ENCODE results near the gene NCKAP1. TPM values are rescaled to one million over a fixed set of nuclear protein-coding genes. Genes with fewer than 3 reads are reported as not detected.

NCKAP1 gene
- total RNA-seq, 1 experiment from 2014 or later = 76.2 TPM

- no peaks in the 10 kb centered on the region for H3K9me2 ChIP-seq (replicated peaks; ENCODE audit: low read length)
- ATAC-seq = no peak
- H2AFZ ChIP-seq (ENCODE audit: low read length) = no peak overlapping the region
- H3K36me3 ChIP-seq (ENCODE audit: low read depth, low read length) = no peaks in the 10 kb centered on the region
- no peak for DNase-seq
- POLR2A ChIA-PET (ENCODE audit: unreplicated experiment) = no interaction called here
- H3K4me3 ChIP-seq (ENCODE audit: low read length) = no peak overlapping the region
- H4K20me1 ChIP-seq (ENCODE audit: low read length) = peaks cover 78% of the 10 kb centered on the region
- peaks cover 100% of the 10 kb centered on the region for H3K79me2 ChIP-seq (ENCODE audit: low read length)
- H3K4me2 ChIP-seq (ENCODE audit: low read length) = no peak overlapping the region
- H3K9ac ChIP-seq (ENCODE audit: low read length) = no peak overlapping the region
- H3K9me3 ChIP-seq (ENCODE audit: low read length) = no peaks in the 10 kb centered on the region
- TF ChIP-seq CTCF (conservative IDR thresholded peaks at IDR 0.05; ENCODE audit: low read depth, low read length) (no peak), EZH2phosphoT487 (IDR thresholded peaks at IDR 0.05; ENCODE audit: borderline replicate concordance, low read length) (no peak), EZH2 (IDR thresholded peaks at IDR 0.05; ENCODE audit: low read length, unreplicated experiment) (no peak)
- H3K4me1 ChIP-seq (ENCODE audit: insufficient read depth, low read length) = peaks cover 26% of the 10 kb centered on the region
- BruUV-seq (replicated peaks) = no TSS peak
- intact Hi-C loops (cut with micrococcal nuclease) = no loop called here
- CTCF ChIA-PET = no interaction called here
- H3F3A ChIP-seq (ENCODE audit: low read length, unreplicated experiment) = no peaks in the 10 kb centered on the region
- H3K27me3 ChIP-seq (ENCODE audit: low read length) = no peaks in the 10 kb centered on the region
- H3K27ac ChIP-seq (ENCODE audit: low read length) = no peak overlapping the region
Measured at GRCh38 chr2:183031911-183032794, 6.1 kb downstream of the NCKAP1 start.

- Histone ChIP-seq H3K4me2 (ENCODE audit: low read length) (no peak overlapping the region), H3K4me1 (ENCODE audit: insufficient read depth, low read length) (peaks cover 4% of the 10 kb centered on the region), H3K9me3 (ENCODE audit: low read length) (no peaks in the 10 kb centered on the region), H2AFZ (ENCODE audit: low read length) (no peak overlapping the region), H3F3A (ENCODE audit: low read length, unreplicated experiment) (no peaks in the 10 kb centered on the region), H3K36me3 (ENCODE audit: low read depth, low read length) (no peaks in the 10 kb centered on the region), H4K20me1 (ENCODE audit: low read length) (peaks cover 74% of the 10 kb centered on the region), H3K27ac (ENCODE audit: low read length) (no peak overlapping the region), H3K79me2 (ENCODE audit: low read length) (peaks cover 100% of the 10 kb centered on the region), H3K9ac (ENCODE audit: low read length) (no peak overlapping the region), H3K4me3 (ENCODE audit: low read length) (no peak overlapping the region), H3K27me3 (ENCODE audit: low read length) (no peaks in the 10 kb centered on the region), H3K9me2 (replicated peaks; ENCODE audit: low read length) (no peaks in the 10 kb centered on the region)
- DNase-seq = no peak
- intact Hi-C loops (cut with micrococcal nuclease) = no loop called here
- ATAC-seq = no peak
- ChIA-PET POLR2A (ENCODE audit: unreplicated experiment) (no interaction called here), CTCF (no interaction called here)
- BruUV-seq (replicated peaks) = no TSS peak
- TF ChIP-seq EZH2 (IDR thresholded peaks at IDR 0.05; ENCODE audit: low read length, unreplicated experiment) = no peak
- TF ChIP-seq EZH2phosphoT487 (IDR thresholded peaks at IDR 0.05; ENCODE audit: borderline replicate concordance, low read length) = no peak
- TF ChIP-seq CTCF (conservative IDR thresholded peaks at IDR 0.05; ENCODE audit: low read depth, low read length) = no peak
Measured at GRCh38 chr2:183029219-183029618, 9.0 kb downstream of the NCKAP1 start.

GRCh38 chr2:183028108-183028507 is 10.1 kb downstream of the NCKAP1 start:
- ChIA-PET CTCF (no interaction called here), POLR2A (ENCODE audit: unreplicated experiment) (no interaction called here)
- peaks cover 100% of the 10 kb centered on the region for H3K79me2 ChIP-seq (ENCODE audit: low read length)
- no peak for TF ChIP-seq EZH2 (IDR thresholded peaks at IDR 0.05; ENCODE audit: low read length, unreplicated experiment)
- TF ChIP-seq EZH2phosphoT487 (IDR thresholded peaks at IDR 0.05; ENCODE audit: borderline replicate concordance, low read length) = no peak
- TF ChIP-seq CTCF (conservative IDR thresholded peaks at IDR 0.05; ENCODE audit: low read depth, low read length) = no peak
- H3F3A ChIP-seq (ENCODE audit: low read length, unreplicated experiment) = no peaks in the 10 kb centered on the region
- no peak overlapping the region for H3K9ac ChIP-seq (ENCODE audit: low read length)
- H3K4me2 ChIP-seq (ENCODE audit: low read length) = no peak overlapping the region
- no TSS peak for BruUV-seq (replicated peaks)
- ATAC-seq (no peak), DNase-seq (no peak)
- peaks cover 9% of the 10 kb centered on the region; the same call in 1 of the 2 replicates for H3K36me3 ChIP-seq (ENCODE audit: low read depth, low read length)
- H4K20me1 ChIP-seq (ENCODE audit: low read length) = peaks cover 64% of the 10 kb centered on the region
- intact Hi-C loops (cut with micrococcal nuclease) = no loop called here
- no peak overlapping the region for H3K4me3 ChIP-seq (ENCODE audit: low read length)
- H3K4me1 ChIP-seq (ENCODE audit: insufficient read depth, low read length) = no peaks in the 10 kb centered on the region
- H3K9me3 ChIP-seq (ENCODE audit: low read length) = no peaks in the 10 kb centered on the region
- H3K9me2 ChIP-seq (replicated peaks; ENCODE audit: low read length) = no peaks in the 10 kb centered on the region
- H3K27ac ChIP-seq (ENCODE audit: low read length) = no peak overlapping the region
- no peak overlapping the region for H2AFZ ChIP-seq (ENCODE audit: low read length)
- H3K27me3 ChIP-seq (ENCODE audit: low read length) = no peaks in the 10 kb centered on the region
